Upper lobe of right lung (tissue), 1 donor: ENCODE measurements around the gene DNAJB7. TPM values are rescaled to one million over a fixed set of nuclear protein-coding genes. Genes with fewer than 3 reads are reported as not detected.

Experiments
- ATAC-seq: fragments of 200-7000 bp; cut with Tn5 transposase; one replicate; pipeline ENCODE4 v1.9.1; 2020; ENCODE audit warnings: mild to moderate bottlenecking, moderate library complexity
- DNase-seq: peaks from one replicate; pipeline ENCODE4 v3.0.0-alpha.2; 2020
- H3K27ac ChIP-seq: fragments of 200-600 bp; one replicate; pipeline ENCODE4 v1.8.0; 2022
- H3K27me3 ChIP-seq: fragments of 200-600 bp; one replicate; pipeline ENCODE4 v1.8.0; 2022; ENCODE audit warnings: mild to moderate bottlenecking
- H3K36me3 ChIP-seq: fragments of 200-600 bp; one replicate; pipeline ENCODE4 v1.8.0; 2022
- H3K4me1 ChIP-seq: fragments of 200-600 bp; one replicate; pipeline ENCODE4 v1.8.0; 2022
- H3K4me3 ChIP-seq: fragments of 200-600 bp; one replicate; pipeline ENCODE4 v1.8.0; 2022; ENCODE audit warnings: mild to moderate bottlenecking
- H3K9me3 ChIP-seq: fragments of 200-600 bp; one replicate; pipeline ENCODE4 v1.8.0; 2022
- intact Hi-C: fragments of 100-400 bp; cut with DNase I; formaldehyde crosslinking; loops from one replicate; pipeline ENCODE4 v1.11.0; 2022
- long read RNA-seq: library from polyadenylated mRNA; unstranded; transcript quantifications from one replicate; pipeline ENCODE4 v2.0.0, GENCODE V29; 2021
- total RNA-seq: library from RNA; stranded (reverse); fragmentation: NEBNext Ultra II Directional; extraction: Animal tissue kit (Norgen Biotek cat#: 25700); gene quantifications from one replicate; pipeline ENCODE4 v1.2.1, GENCODE V29; 2021
- TF ChIP-seq, protein P1 (sequence below): fragments of 200-600 bp; IDR thresholded peaks from one replicate; pipeline ENCODE4 v1.8.0; 2022; ENCODE audit warnings: antibody characterized with exemption
- donor health status: DM: no; HTN: yes; CAD: no; lungs with severe emphysema.

DNAJB7 gene
- not detected for total RNA-seq
- long read RNA-seq, transcript DNAJB7-201 (1 exons, 2,578 nt), result major isoform, 9 of 9 reads
- long read RNA-seq, partial matches to known transcripts, result 0 of 9 reads
- long read RNA-seq, other reads (novel, unspliced or antisense), result 0 of 9 reads

DNA sequence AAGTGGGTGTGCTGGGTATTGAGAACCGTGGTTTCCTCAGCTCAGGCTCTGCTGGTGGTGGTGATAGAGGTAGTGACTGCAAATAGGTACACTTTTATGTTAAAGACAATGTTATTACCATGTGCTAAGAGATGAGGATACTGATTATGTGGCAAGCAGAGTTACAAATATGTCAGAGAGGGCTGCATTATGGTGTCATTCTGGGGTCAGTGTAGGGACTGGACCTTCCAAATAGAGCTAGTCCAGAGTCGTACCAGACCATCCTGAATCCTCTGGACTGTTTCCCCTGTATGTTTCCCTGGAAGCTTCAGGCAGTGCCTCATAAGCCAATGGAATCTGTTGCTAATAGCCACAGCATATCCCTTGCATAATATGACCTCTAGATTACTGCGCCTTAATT, at the start of gene DNAJB7:
Gene DNAJB7, minus strand, starts transcription at position 101 of the 400 bp plus-strand sequence. CDS start 119 bp downstream, outside the sequence.
- H3K9me3 ChIP-seq, result no peaks in the 10 kb centered on the region
- DNase-seq, result no peak
- peaks cover 8% of the 10 kb centered on the region for H3K36me3 ChIP-seq
- ATAC-seq, result no peak
- no peak within 1 kb of the TSS for H3K27ac ChIP-seq
- TF ChIP-seq, protein P1, sequence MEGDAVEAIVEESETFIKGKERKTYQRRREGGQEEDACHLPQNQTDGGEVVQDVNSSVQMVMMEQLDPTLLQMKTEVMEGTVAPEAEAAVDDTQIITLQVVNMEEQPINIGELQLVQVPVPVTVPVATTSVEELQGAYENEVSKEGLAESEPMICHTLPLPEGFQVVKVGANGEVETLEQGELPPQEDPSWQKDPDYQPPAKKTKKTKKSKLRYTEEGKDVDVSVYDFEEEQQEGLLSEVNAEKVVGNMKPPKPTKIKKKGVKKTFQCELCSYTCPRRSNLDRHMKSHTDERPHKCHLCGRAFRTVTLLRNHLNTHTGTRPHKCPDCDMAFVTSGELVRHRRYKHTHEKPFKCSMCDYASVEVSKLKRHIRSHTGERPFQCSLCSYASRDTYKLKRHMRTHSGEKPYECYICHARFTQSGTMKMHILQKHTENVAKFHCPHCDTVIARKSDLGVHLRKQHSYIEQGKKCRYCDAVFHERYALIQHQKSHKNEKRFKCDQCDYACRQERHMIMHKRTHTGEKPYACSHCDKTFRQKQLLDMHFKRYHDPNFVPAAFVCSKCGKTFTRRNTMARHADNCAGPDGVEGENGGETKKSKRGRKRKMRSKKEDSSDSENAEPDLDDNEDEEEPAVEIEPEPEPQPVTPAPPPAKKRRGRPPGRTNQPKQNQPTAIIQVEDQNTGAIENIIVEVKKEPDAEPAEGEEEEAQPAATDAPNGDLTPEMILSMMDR, result no peak
- no peaks in the 10 kb centered on the region for H3K27me3 ChIP-seq
- peaks cover 8% of the 10 kb centered on the region for H3K4me1 ChIP-seq
- no peak within 1 kb of the TSS for H3K4me3 ChIP-seq
- intact Hi-C loops, result no loop called here

- Histone ChIP-seq H3K4me1 (no peaks in the 10 kb centered on the region), H3K9me3 (no peaks in the 10 kb centered on the region), H3K36me3 (peaks cover 40% of the 10 kb centered on the region), H3K27ac (no peak overlapping the region), H3K4me3 (no peak overlapping the region), H3K27me3 (no peaks in the 10 kb centered on the region)
- intact Hi-C loops, result no loop called here
- TF ChIP-seq, protein P1, result no peak
- DNase-seq, result no peak
- ATAC-seq, result no peak
These were observed 47.0 kb upstream of the DNAJB7 start for GRCh38 chr22:40908895-40909294.

DNA sequence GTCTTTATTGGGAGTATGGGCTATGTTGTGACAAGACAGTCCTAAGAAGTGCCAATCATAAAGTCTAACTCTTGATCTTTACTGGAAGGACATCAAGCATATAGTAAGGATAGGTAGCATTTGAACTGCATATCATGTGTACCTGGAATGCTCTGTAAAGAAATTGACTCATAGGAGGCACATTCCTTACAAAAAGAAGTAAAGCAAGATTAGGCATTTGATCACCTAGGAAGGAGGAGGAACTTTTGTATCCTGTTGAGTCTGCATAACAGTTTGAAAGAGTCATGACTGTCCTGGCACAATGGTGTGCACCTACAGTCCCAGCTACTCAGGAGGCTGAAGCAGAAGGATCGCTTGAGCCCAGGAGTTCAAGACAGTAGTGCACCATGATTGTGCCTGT, 42.2 kb upstream of the DNAJB7 start:
- Histone ChIP-seq H3K27ac (no peak overlapping the region), H3K4me3 (no peak overlapping the region), H3K9me3 (no peaks in the 10 kb centered on the region), H3K4me1 (no peaks in the 10 kb centered on the region), H3K36me3 (peaks cover 25% of the 10 kb centered on the region), H3K27me3 (no peaks in the 10 kb centered on the region)
- intact Hi-C loops, result no loop called here
- DNase-seq (no peak), ATAC-seq (no peak)
- TF ChIP-seq, protein P1, result no peak

GRCh38 chr22:40898850-40899357, 37.0 kb upstream of the DNAJB7 start:
- Histone ChIP-seq H3K27ac (no peak overlapping the region), H3K4me3 (no peak overlapping the region), H3K9me3 (no peaks in the 10 kb centered on the region), H3K36me3 (no peaks in the 10 kb centered on the region), H3K27me3 (no peaks in the 10 kb centered on the region), H3K4me1 (no peaks in the 10 kb centered on the region)
- TF ChIP-seq, protein P1, result peak; percentile 38
- intact Hi-C loops, result no loop called here
- no peak for DNase-seq
- no peak for ATAC-seq

- H3K4me3 ChIP-seq, result no peak overlapping the region
- no peaks in the 10 kb centered on the region for H3K9me3 ChIP-seq
- no peak overlapping the region for H3K27ac ChIP-seq
- no peaks in the 10 kb centered on the region for H3K27me3 ChIP-seq
- ATAC-seq, result no peak
- no peak for DNase-seq
- TF ChIP-seq, protein P1, result no peak
- peaks cover 10% of the 10 kb centered on the region for H3K36me3 ChIP-seq
- intact Hi-C loops, result no loop called here
- H3K4me1 ChIP-seq, result no peaks in the 10 kb centered on the region
These were observed 32.5 kb upstream of the DNAJB7 start for GRCh38 chr22:40894417-40894816.

GRCh38 chr22:40890881-40891280, 29.0 kb upstream of the DNAJB7 start:
- Histone ChIP-seq H3K27ac (no peak overlapping the region), H3K4me3 (no peak overlapping the region), H3K36me3 (peaks cover 42% of the 10 kb centered on the region), H3K9me3 (no peaks in the 10 kb centered on the region), H3K27me3 (no peaks in the 10 kb centered on the region), H3K4me1 (no peaks in the 10 kb centered on the region)
- intact Hi-C loops, result no loop called here
- TF ChIP-seq, protein P1, result no peak
- no peak for ATAC-seq
- DNase-seq, result no peak
